CD4-positive, CD25-positive, alpha-beta regulatory T cell (primary cell): ENCODE measurements around the gene MPP3. TPM values are rescaled to one million over a fixed set of nuclear protein-coding genes. Genes with fewer than 3 reads are reported as not detected.

Experiments
- ATAC-seq, 2 donors: fragments of 150-1000 bp; cut with Tn5 transposase; one replicate each; pipeline ENCODE4 v1.10.0; 2021; ENCODE audit warnings: low read depth in 2 of 2, moderate number of reproducible peaks in 2 of 2, moderate library complexity in 1 of 2
- DNase-seq, 3 donors: peaks; one replicate each; pipeline versions ENCODE4 v3.0.0 to v3.0.0-alpha.2; 2012 to 2022; ENCODE audit warnings: mixed read lengths in 1 of 3
- H3K27ac ChIP-seq: one replicate; pipeline ENCODE4 v1.7.0; 2013; ENCODE audit warnings: mild to moderate bottlenecking, low read length; ENCODE audit not compliant: insufficient read depth, poor library complexity, severe bottlenecking
- H3K27me3 ChIP-seq: one replicate; pipeline ENCODE4 v1.7.0; 2013; ENCODE audit warnings: low read length; ENCODE audit not compliant: control insufficient read depth, insufficient read depth
- H3K36me3 ChIP-seq: one replicate; pipeline ENCODE4 v1.7.0; 2013; ENCODE audit warnings: mild to moderate bottlenecking, low read length, moderate library complexity; ENCODE audit not compliant: control insufficient read depth, insufficient read depth
- H3K4me1 ChIP-seq: 2 replicates; pipeline ENCODE4 v1.7.0; 2013; ENCODE audit warnings: mild to moderate bottlenecking, low read length; ENCODE audit not compliant: insufficient read depth, control insufficient read depth, poor library complexity, severe bottlenecking
- H3K4me3 ChIP-seq: one replicate; pipeline ENCODE4 v1.7.0; 2013; ENCODE audit warnings: low read depth, mild to moderate bottlenecking, low read length, moderate library complexity
- H3K9me3 ChIP-seq, 2 experiments: 1 replicate in 1 of 2; 2 replicates in 1 of 2; pipeline ENCODE4 v1.7.0; 2013; ENCODE audit warnings: low read length in 2 of 2, mild to moderate bottlenecking in 1 of 2, moderate library complexity in 1 of 2; ENCODE audit not compliant: control insufficient read depth in 2 of 2
- H3K27ac Mint-ChIP-seq, 3 donors: one replicate each; pipeline ENCODE4 v1.8.0; 2020 to 2022; ENCODE audit warnings: mild to moderate bottlenecking in 3 of 3, mixed read lengths in 3 of 3, moderate library complexity in 2 of 3
- H3K27me3 Mint-ChIP-seq: one replicate; pipeline ENCODE4 v1.8.0; 2022; ENCODE audit warnings: mild to moderate bottlenecking, mixed read lengths
- H3K36me3 Mint-ChIP-seq: one replicate; pipeline ENCODE4 v1.8.0; 2020; ENCODE audit warnings: mixed read lengths
- H3K4me1 Mint-ChIP-seq, 4 donors: one replicate each; pipeline ENCODE4 v1.8.0; 2020 to 2022; ENCODE audit warnings: mixed read lengths in 4 of 4, mild to moderate bottlenecking in 1 of 4
- H3K4me3 Mint-ChIP-seq, 4 donors: one replicate each; pipeline ENCODE4 v1.8.0; 2020 to 2022; ENCODE audit warnings: mild to moderate bottlenecking in 4 of 4, mixed read lengths in 4 of 4, moderate library complexity in 3 of 4
- H3K9me3 Mint-ChIP-seq, 7 donors: one replicate each; pipeline ENCODE4 v1.8.0; 2020 to 2022; ENCODE audit warnings: mixed read lengths in 7 of 7, mild to moderate bottlenecking in 3 of 7, moderate library complexity in 2 of 7
- polyA plus RNA-seq, 4 donors: library from polyadenylated mRNA; unstranded; fragments of 300-500 nt; fragmentation: Illumina TruSeq; gene quantifications; one replicate each; pipeline ENCODE4 v1.2.3, GENCODE V29; 2021
- total RNA-seq: library from RNA; stranded (reverse); gene quantifications from one replicate; pipeline ENCODE4 v1.2.3, GENCODE V29; 2022

MPP3 gene, protein sequence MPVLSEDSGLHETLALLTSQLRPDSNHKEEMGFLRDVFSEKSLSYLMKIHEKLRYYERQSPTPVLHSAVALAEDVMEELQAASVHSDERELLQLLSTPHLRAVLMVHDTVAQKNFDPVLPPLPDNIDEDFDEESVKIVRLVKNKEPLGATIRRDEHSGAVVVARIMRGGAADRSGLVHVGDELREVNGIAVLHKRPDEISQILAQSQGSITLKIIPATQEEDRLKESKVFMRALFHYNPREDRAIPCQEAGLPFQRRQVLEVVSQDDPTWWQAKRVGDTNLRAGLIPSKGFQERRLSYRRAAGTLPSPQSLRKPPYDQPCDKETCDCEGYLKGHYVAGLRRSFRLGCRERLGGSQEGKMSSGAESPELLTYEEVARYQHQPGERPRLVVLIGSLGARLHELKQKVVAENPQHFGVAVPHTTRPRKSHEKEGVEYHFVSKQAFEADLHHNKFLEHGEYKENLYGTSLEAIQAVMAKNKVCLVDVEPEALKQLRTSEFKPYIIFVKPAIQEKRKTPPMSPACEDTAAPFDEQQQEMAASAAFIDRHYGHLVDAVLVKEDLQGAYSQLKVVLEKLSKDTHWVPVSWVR
- total RNA-seq = not detected
- not detected for polyA plus RNA-seq

- Histone ChIP-seq H3K4me3 (no peak within 1 kb of the TSS), H3K27me3 (peaks cover 15% of the 10 kb centered on the region), H3K27ac (no peak within 1 kb of the TSS), H3K36me3 (no peaks in the 10 kb centered on the region), H3K4me1 (peaks cover 9% of the 10 kb centered on the region), H3K9me3 (no peaks in the 10 kb centered on the region)
- Mint-ChIP-seq H3K4me3 (peak within 1 kb of the TSS; percentile 76 to 95 (median 84)), H3K27me3 (peaks cover 70% of the 10 kb centered on the region), H3K36me3 (no peaks in the 10 kb centered on the region), H3K9me3 (peaks cover 0 to 3% (median 1%) of the 10 kb centered on the region in 7 donors), H3K27ac (peak within 1 kb of the TSS in 2 of 3 donors; percentile 46 to 50), H3K4me1 (peaks cover 0 to 19% (median 6%) of the 10 kb centered on the region in 4 donors)
- ATAC-seq (peak; percentile 65 to 70), DNase-seq (peak; percentile 17 to 55 (median 28))
Observed at GRCh38 chr17:43832976-43833829, at the start of gene MPP3. Gene MPP3 (minus strand): TSS chr17:43833146. CDS start chr17:43831906, 1,240 bp downstream.

DNA sequence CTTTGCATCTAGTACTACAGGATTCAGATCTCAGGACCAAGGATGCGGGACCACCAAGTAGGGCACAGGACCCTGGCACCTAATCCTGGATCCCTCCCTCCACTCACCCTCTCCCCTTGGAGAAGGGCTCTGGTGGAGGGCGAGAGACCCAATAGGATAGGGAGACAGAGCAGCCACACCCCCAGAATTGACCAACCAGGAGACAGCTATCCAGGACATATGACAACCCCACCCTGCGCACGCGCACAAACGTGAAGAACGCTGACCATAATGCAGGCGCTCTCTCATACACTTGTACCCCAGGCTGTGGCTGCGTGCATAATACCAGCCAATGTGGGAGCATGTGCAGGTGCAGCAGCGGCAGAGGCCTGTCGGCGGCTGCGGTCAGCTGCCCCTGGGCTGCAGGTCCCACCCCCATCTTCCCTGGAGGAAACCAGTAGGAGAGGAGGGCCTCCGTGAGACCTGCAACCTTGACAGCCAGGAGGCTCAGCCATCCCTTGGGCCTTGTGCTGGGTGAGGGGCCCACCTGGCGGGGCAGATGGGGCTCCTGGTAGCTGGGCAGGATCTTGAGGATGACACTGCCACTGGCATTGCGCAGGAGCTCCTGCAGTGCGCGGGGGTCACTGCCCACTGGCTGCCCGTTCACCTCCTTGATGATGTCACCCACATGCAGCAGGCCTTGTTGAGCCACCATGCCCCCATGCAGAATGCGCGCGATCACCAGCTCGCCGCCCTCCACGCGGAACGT is 49.0 kb upstream of the MPP3 start:
- Mint-ChIP-seq H3K9me3 (no peaks in the 10 kb centered on the region), H3K36me3 (no peaks in the 10 kb centered on the region), H3K4me1 (peaks cover 0 to 3% (median 0%) of the 10 kb centered on the region in 4 donors), H3K27me3 (peaks cover 6% of the 10 kb centered on the region), H3K27ac (no peak overlapping the region), H3K4me3 (no peak overlapping the region)
- ATAC-seq = no peak
- no peak overlapping the region for H3K27ac ChIP-seq
- H3K27me3 ChIP-seq = no peaks in the 10 kb centered on the region
- H3K4me1 ChIP-seq = no peaks in the 10 kb centered on the region
- DNase-seq = no peak
- no peak overlapping the region for H3K4me3 ChIP-seq
- H3K36me3 ChIP-seq = no peaks in the 10 kb centered on the region
- H3K9me3 ChIP-seq = no peaks in the 10 kb centered on the region

DNA sequence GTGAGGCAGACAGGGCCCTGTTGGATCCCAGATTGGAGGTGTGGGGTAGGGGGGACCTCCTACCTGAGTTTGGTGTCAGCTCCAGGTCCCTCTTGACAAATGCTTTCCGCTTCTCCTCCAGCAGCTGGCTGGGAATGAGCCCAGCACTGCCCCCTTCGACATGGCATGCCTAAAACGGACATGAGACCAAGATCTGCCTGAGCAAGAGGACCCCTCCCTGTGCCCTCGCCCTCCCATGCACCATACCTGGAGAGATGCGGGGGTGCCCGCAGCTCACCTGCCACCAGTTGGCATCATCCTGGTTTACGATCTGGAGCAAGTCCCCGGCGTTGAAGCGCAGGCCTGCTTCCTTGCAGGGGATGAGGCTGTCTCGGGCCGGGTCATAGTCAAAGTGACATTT is 48.2 kb upstream of the MPP3 start:
- H3K36me3 Mint-ChIP-seq = no peaks in the 10 kb centered on the region
- no peaks in the 10 kb centered on the region for H3K4me1 ChIP-seq
- H3K4me1 Mint-ChIP-seq = peaks cover 0 to 3% (median 0%) of the 10 kb centered on the region in 4 donors
- ATAC-seq (no peak), DNase-seq (no peak)
- H3K27me3 Mint-ChIP-seq = no peaks in the 10 kb centered on the region
- no peaks in the 10 kb centered on the region for H3K9me3 ChIP-seq
- H3K4me3 Mint-ChIP-seq = no peak overlapping the region
- H3K4me3 ChIP-seq = no peak overlapping the region
- H3K27me3 ChIP-seq = no peaks in the 10 kb centered on the region
- no peaks in the 10 kb centered on the region for H3K36me3 ChIP-seq
- H3K9me3 Mint-ChIP-seq = no peaks in the 10 kb centered on the region
- no peak overlapping the region for H3K27ac ChIP-seq
- no peak overlapping the region for H3K27ac Mint-ChIP-seq

- DNase-seq (peak in 2 of 3 donors; percentile 15 to 41), ATAC-seq (peak in 1 of 2 donors; percentile 30)
- no peak overlapping the region for H3K4me3 Mint-ChIP-seq
- Histone ChIP-seq H3K27me3 (no peaks in the 10 kb centered on the region), H3K4me1 (no peaks in the 10 kb centered on the region), H3K4me3 (no peak overlapping the region), H3K27ac (no peak overlapping the region), H3K36me3 (no peaks in the 10 kb centered on the region), H3K9me3 (no peaks in the 10 kb centered on the region)
- no peaks in the 10 kb centered on the region for H3K36me3 Mint-ChIP-seq
- H3K27me3 Mint-ChIP-seq = no peaks in the 10 kb centered on the region
- H3K4me1 Mint-ChIP-seq = peaks cover 0 to 3% (median 0%) of the 10 kb centered on the region in 4 donors
- no peak overlapping the region for H3K27ac Mint-ChIP-seq
- H3K9me3 Mint-ChIP-seq = no peaks in the 10 kb centered on the region
Observed at GRCh38 chr17:43880420-43880991, 47.6 kb upstream of the MPP3 start.

GRCh38 chr17:43879723-43880419 is 46.9 kb upstream of the MPP3 start:
- no peaks in the 10 kb centered on the region for H3K27me3 Mint-ChIP-seq
- Histone ChIP-seq H3K9me3 (no peaks in the 10 kb centered on the region), H3K36me3 (no peaks in the 10 kb centered on the region), H3K27me3 (no peaks in the 10 kb centered on the region), H3K4me1 (no peaks in the 10 kb centered on the region), H3K4me3 (no peak overlapping the region), H3K27ac (no peak overlapping the region)
- no peak overlapping the region for H3K27ac Mint-ChIP-seq
- DNase-seq = no peak
- no peaks in the 10 kb centered on the region for H3K36me3 Mint-ChIP-seq
- ATAC-seq = no peak
- peaks cover 0 to 3% (median 0%) of the 10 kb centered on the region in 4 donors for H3K4me1 Mint-ChIP-seq
- no peak overlapping the region for H3K4me3 Mint-ChIP-seq
- H3K9me3 Mint-ChIP-seq = no peaks in the 10 kb centered on the region

GRCh38 chr17:43878260-43879175 is 45.6 kb upstream of the MPP3 start:
- H3K4me1 Mint-ChIP-seq = peaks cover 0 to 3% (median 0%) of the 10 kb centered on the region in 4 donors
- no peaks in the 10 kb centered on the region for H3K9me3 Mint-ChIP-seq
- no peak overlapping the region for H3K4me3 Mint-ChIP-seq
- no peaks in the 10 kb centered on the region for H3K27me3 ChIP-seq
- peak; percentile 66 to 76 for ATAC-seq
- H3K4me3 ChIP-seq = no peak overlapping the region
- no peaks in the 10 kb centered on the region for H3K36me3 ChIP-seq
- peak overlapping the region in 1 of 3 donors; percentile 53 for H3K27ac Mint-ChIP-seq
- no peaks in the 10 kb centered on the region for H3K36me3 Mint-ChIP-seq
- H3K4me1 ChIP-seq = no peaks in the 10 kb centered on the region
- H3K27ac ChIP-seq = no peak overlapping the region
- H3K27me3 Mint-ChIP-seq = no peaks in the 10 kb centered on the region
- peak; percentile 34 to 53 (median 46) for DNase-seq
- no peaks in the 10 kb centered on the region for H3K9me3 ChIP-seq
